Peyer's patch (tissue), 4 donors: ENCODE results near the gene PDE4B. TPM values are rescaled to one million over a fixed set of nuclear protein-coding genes. Genes with fewer than 3 reads are reported as not detected.
"Not testable (repeated sequence)": the region's sequence is repeated elsewhere in the genome, so short reads cannot be mapped to it uniquely, and the experiment has no call there.

Source experiments
- DNase-seq, 3 donors: peaks; one replicate each; pipeline ENCODE4 v3.0.0-alpha.2; 2017 to 2019
- H3K27ac ChIP-seq, 4 donors: fragments of 200-600 bp; sonication (generic); one replicate each; pipeline ENCODE4 v1.5.1; 2016 to 2019
- H3K27me3 ChIP-seq, 2 donors: fragments of 200-600 bp; sonication (generic); one replicate each; pipeline ENCODE4 v1.5.1; 2019
- H3K36me3 ChIP-seq, 3 donors: fragments of 200-600 bp; sonication (generic); one replicate each; pipeline ENCODE4 v1.5.1; 2016 to 2019
- H3K4me1 ChIP-seq, 4 donors: fragments of 200-600 bp; sonication (generic); one replicate each; pipeline ENCODE4 v1.5.1; 2016 to 2019
- H3K4me3 ChIP-seq, 4 donors: fragments of 200-600 bp; sonication (generic); 1 replicate in 3 of 4; 2 replicates in 1 of 4; pipeline ENCODE4 v1.5.1; 2016 to 2019; ENCODE audit warnings: mild to moderate bottlenecking in 1 of 4
- H3K9me3 ChIP-seq, 4 donors: fragments of 200-600 bp; sonication (generic); one replicate each; pipeline ENCODE4 v1.5.1; 2016 to 2019; ENCODE audit warnings: mild to moderate bottlenecking in 1 of 4
- POLR2A ChIP-seq, 2 donors: fragments of 450-650 bp; IDR thresholded peaks; one replicate each; pipeline ENCODE4 v1.5.1; 2017; ENCODE audit warnings: antibody characterized with exemption in 2 of 2, mild to moderate bottlenecking in 2 of 2, moderate library complexity in 2 of 2
- total RNA-seq, 4 donors: library from RNA; depleted of rRNA; stranded (reverse); fragments of >200 nt; gene quantifications; one replicate each; pipeline ENCODE4 v1.1.0, GENCODE V29; 2016
- TF ChIP-seq, protein P1 (sequence below), 6 experiments: fragments of 450-650 bp in 4 of 6; fragments of 200-600 bp in 2 of 6; sonication (generic) in 1 of 6; IDR thresholded peaks; one replicate each; pipeline ENCODE4 v1.5.1; 2017 to 2019; ENCODE audit warnings: antibody characterized with exemption in 6 of 6, mild to moderate bottlenecking in 3 of 6, moderate library complexity in 1 of 6

The PDE4B gene
- total RNA-seq, 4 donors from 2014 or later, result 2.1 to 96.6 (median 9.6) TPM

GRCh38 chr1:65958561-65959350 lies 166.1 kb downstream of the PDE4B start:
- Histone ChIP-seq H3K4me1 (no peaks in the 10 kb centered on the region), H3K27me3 (no peaks in the 10 kb centered on the region)
- DNase-seq, result peak in 1 of 3 donors; percentile 36

DNA sequence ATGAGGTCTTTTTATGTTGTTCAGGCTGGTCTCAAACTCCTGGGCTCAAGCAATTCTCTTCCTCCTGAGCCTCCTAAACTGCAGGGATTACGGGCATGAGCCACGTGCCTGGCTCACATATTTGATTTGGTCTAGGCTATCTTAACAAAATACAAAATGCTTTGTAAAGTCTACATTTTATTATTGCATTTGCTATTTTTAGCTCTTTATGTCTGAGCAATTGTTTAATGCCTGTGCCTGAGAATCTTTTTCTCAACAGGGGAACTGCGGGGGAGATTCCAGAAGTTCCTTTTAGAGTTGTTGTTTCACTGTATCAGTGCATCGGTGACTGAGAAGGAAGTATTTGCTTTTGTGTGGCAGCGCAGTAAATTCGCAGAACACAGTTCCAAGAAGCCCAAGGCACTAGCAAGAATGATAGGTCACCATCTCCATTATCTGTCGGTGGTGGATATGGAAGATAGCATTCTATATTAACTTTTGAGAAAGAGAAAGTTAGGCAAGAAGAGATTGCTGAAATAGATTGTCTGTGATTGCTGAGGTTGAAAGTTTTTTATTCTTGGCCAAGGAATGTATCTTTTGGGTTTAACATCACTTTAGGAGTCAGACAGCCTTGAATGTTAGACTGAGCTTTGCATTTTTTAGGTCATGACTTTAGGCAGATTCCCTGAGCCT lies 167.3 kb downstream of the PDE4B start:
- H3K9me3 ChIP-seq, result no peaks in the 10 kb centered on the region
- H3K36me3 ChIP-seq, result no peaks in the 10 kb centered on the region
- TF ChIP-seq POLR2A (IDR thresholded peaks at IDR 0.05), result no peak
- TF ChIP-seq, protein P1, sequence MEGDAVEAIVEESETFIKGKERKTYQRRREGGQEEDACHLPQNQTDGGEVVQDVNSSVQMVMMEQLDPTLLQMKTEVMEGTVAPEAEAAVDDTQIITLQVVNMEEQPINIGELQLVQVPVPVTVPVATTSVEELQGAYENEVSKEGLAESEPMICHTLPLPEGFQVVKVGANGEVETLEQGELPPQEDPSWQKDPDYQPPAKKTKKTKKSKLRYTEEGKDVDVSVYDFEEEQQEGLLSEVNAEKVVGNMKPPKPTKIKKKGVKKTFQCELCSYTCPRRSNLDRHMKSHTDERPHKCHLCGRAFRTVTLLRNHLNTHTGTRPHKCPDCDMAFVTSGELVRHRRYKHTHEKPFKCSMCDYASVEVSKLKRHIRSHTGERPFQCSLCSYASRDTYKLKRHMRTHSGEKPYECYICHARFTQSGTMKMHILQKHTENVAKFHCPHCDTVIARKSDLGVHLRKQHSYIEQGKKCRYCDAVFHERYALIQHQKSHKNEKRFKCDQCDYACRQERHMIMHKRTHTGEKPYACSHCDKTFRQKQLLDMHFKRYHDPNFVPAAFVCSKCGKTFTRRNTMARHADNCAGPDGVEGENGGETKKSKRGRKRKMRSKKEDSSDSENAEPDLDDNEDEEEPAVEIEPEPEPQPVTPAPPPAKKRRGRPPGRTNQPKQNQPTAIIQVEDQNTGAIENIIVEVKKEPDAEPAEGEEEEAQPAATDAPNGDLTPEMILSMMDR (IDR thresholded peaks at IDR 0.05), result no peak
- no peaks in the 10 kb centered on the region for H3K4me1 ChIP-seq
- H3K27me3 ChIP-seq, result no peaks in the 10 kb centered on the region
- no peak overlapping the region for H3K27ac ChIP-seq
- no peak overlapping the region for H3K4me3 ChIP-seq
- DNase-seq, result no peak

More at GRCh38 chr1:65958561-65959350, 166.1 kb downstream of the PDE4B start:
- no peak overlapping the region for H3K4me3 ChIP-seq
- TF ChIP-seq, protein P1 (IDR thresholded peaks at IDR 0.05), result peak; percentile 49 to 87 (median 82)
- TF ChIP-seq POLR2A (IDR thresholded peaks at IDR 0.05), result no peak
- H3K27ac ChIP-seq, result no peak overlapping the region
- H3K36me3 ChIP-seq, result no peaks in the 10 kb centered on the region
- H3K9me3 ChIP-seq, result no peaks in the 10 kb centered on the region

DNA sequence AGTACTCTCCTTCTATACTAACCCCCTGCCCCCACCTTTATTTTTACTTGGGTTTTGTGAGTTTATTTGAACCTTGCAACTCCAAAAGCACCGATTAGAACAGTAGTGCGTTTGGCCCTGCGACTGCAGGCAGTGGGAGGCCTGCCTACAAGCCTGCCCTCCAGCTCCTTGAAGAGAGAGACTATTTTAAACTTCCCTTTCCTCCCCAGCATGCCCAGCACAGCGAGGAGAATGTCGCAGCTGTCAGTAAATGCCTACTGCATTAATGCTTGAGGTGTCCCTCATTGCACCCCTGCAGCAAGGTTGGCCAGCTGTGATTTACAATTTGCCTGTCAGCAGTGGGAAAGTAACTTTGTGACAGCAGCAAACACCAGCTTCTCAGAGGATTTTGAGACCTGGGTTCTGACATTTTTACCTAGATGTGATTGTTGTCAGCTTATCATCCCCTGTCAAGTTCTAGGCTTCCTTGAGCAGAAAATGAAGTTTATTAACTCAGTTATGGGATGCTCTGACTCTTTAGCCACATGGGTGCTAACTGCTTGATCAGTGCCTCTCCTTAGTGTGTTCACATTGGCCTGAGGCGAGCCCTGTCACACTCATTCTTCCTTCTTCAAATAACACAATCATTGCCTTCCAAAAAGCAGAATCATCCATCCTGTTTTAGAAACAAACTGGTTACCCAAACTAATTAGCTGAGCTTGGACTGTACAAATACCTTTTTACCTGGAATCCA lies 170.6 kb downstream of the PDE4B start:
- Histone ChIP-seq H3K36me3 (no peaks in the 10 kb centered on the region), H3K4me1 (no peaks in the 10 kb centered on the region), H3K9me3 (no peaks in the 10 kb centered on the region), H3K27ac (no peak overlapping the region), H3K4me3 (no peak overlapping the region), H3K27me3 (no peaks in the 10 kb centered on the region)
- TF ChIP-seq POLR2A (IDR thresholded peaks at IDR 0.05), result no peak
- TF ChIP-seq, protein P1 (IDR thresholded peaks at IDR 0.05), result no peak
- DNase-seq, result no peak

GRCh38 chr1:65964123-65964522 lies 171.4 kb downstream of the PDE4B start:
- no peak for DNase-seq
- Histone ChIP-seq H3K4me1 (no peaks in the 10 kb centered on the region), H3K36me3 (no peaks in the 10 kb centered on the region), H3K27me3 (no peaks in the 10 kb centered on the region), H3K9me3 (no peaks in the 10 kb centered on the region), H3K4me3 (no peak overlapping the region), H3K27ac (no peak overlapping the region)
- TF ChIP-seq, protein P1 (IDR thresholded peaks at IDR 0.05), result no peak
- TF ChIP-seq POLR2A (IDR thresholded peaks at IDR 0.05), result no peak

- H3K4me1 ChIP-seq, result no peaks in the 10 kb centered on the region
- H3K4me3 ChIP-seq, result no peak overlapping the region
- H3K27me3 ChIP-seq, result no peaks in the 10 kb centered on the region
- no peaks in the 10 kb centered on the region for H3K36me3 ChIP-seq
- TF ChIP-seq POLR2A (IDR thresholded peaks at IDR 0.05), result no peak
- TF ChIP-seq, protein P1 (IDR thresholded peaks at IDR 0.05), result no peak
- no peak for DNase-seq
- H3K27ac ChIP-seq, result no peak overlapping the region
- no peaks in the 10 kb centered on the region for H3K9me3 ChIP-seq
These were observed 172.7 kb downstream of the PDE4B start for GRCh38 chr1:65965112-65965996.

DNA sequence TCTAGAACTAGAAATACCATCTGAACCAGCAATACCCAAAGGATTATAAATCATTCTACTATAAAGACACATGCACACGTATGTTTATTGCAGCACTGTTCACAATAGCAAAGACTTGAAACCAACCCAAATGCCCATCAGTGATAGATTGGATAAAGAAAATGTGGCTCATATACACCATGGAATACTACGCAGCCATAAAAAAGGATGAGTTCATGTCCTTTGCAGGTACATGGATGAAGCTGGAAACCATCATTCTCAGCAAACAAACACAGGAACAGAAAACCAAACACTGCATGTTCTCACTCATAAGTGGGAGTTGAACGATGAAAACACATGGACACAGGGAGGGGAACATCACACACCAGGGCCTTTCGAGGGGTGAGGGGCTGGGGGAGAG lies 174.8 kb downstream of the PDE4B start:
- H3K27me3 ChIP-seq, H3K4me3 ChIP-seq, H3K27ac ChIP-seq, H3K4me1 ChIP-seq, DNase-seq, H3K36me3 ChIP-seq, H3K9me3 ChIP-seq: not testable (repeated sequence)
